ENCODE measurements around the gene PLGLB1. TPM values are rescaled to one million over a fixed set of nuclear protein-coding genes. Genes with fewer than 3 reads are reported as not detected.
"Not testable (repeated sequence)": the region's sequence is repeated elsewhere in the genome, so short reads cannot be mapped to it uniquely, and the experiment has no call there.

The PLGLB1 gene
- total RNA-seq (2014; rRNA removed; shearing (Covaris generic)), result 0.27 and 0.80 TPM in 2 replicates
- 0.82 and 1.6 TPM in 2 replicates for polyA plus RNA-seq (2016; fragmentation: Nextera tagmentation; extraction: Ambion mirVana)
- long read RNA-seq, result 0 reads

- H3K27me3 Mint-ChIP-seq (ENCODE audit: insufficient read depth, low read depth, poor library complexity); H3K36me3 ChIP-seq (ENCODE audit: insufficient read depth); H3K36me3 Mint-ChIP-seq (ENCODE audit: low read depth); H2AFZ ChIP-seq; H3K27me3 ChIP-seq (ENCODE audit: insufficient read depth); H3K4me3 Mint-ChIP-seq; H4K20me1 ChIP-seq (replicated peaks; ENCODE audit: insufficient read depth); H3K4me1 ChIP-seq (ENCODE audit: insufficient read depth); H3K27ac ChIP-seq (ENCODE audit: low read depth); H3F3A ChIP-seq (replicated peaks; ENCODE audit: low read depth); H3K9me3 Mint-ChIP-seq; ATAC-seq; H3K9me2 ChIP-seq (ENCODE audit: insufficient read depth); H3K79me2 ChIP-seq (replicated peaks; ENCODE audit: insufficient read depth); DNase-seq (ENCODE audit: low spot score); H3K4me1 Mint-ChIP-seq; H3K4me2 ChIP-seq; H3K4me3 ChIP-seq; H3K27ac Mint-ChIP-seq: not testable (repeated sequence)
Observed at GRCh38 chr2:87021744-87022143, at the start of gene PLGLB1. PLGLB1 (minus strand) TSS chr2:87021844; CDS start chr2:87021783, 61 bp downstream.

GRCh38 chr2:87064305-87064704, 42.7 kb upstream of the PLGLB1 start:
- not testable (repeated sequence) for H3K9me2 ChIP-seq (ENCODE audit: insufficient read depth); H3K27me3 Mint-ChIP-seq (ENCODE audit: insufficient read depth, low read depth, poor library complexity); DNase-seq (ENCODE audit: low spot score); H3K4me3 Mint-ChIP-seq; H3K4me3 ChIP-seq; H3F3A ChIP-seq (replicated peaks; ENCODE audit: low read depth); H3K4me2 ChIP-seq; H3K36me3 Mint-ChIP-seq (ENCODE audit: low read depth); H3K4me1 ChIP-seq (ENCODE audit: insufficient read depth); H3K36me3 ChIP-seq (ENCODE audit: insufficient read depth); H3K9me3 Mint-ChIP-seq; H3K27ac ChIP-seq (ENCODE audit: low read depth); H3K27ac Mint-ChIP-seq; H4K20me1 ChIP-seq (replicated peaks; ENCODE audit: insufficient read depth); H3K79me2 ChIP-seq (replicated peaks; ENCODE audit: insufficient read depth); H3K27me3 ChIP-seq (ENCODE audit: insufficient read depth); H2AFZ ChIP-seq; H3K4me1 Mint-ChIP-seq; ATAC-seq

- H3K4me1 ChIP-seq (ENCODE audit: insufficient read depth); ATAC-seq; H3K4me3 ChIP-seq; H3K36me3 Mint-ChIP-seq (ENCODE audit: low read depth); DNase-seq (ENCODE audit: low spot score); H3K4me1 Mint-ChIP-seq; H3K9me2 ChIP-seq (ENCODE audit: insufficient read depth); H3K27me3 ChIP-seq (ENCODE audit: insufficient read depth); H3K79me2 ChIP-seq (replicated peaks; ENCODE audit: insufficient read depth); H4K20me1 ChIP-seq (replicated peaks; ENCODE audit: insufficient read depth); H3K27ac Mint-ChIP-seq; H3K27ac ChIP-seq (ENCODE audit: low read depth); H3F3A ChIP-seq (replicated peaks; ENCODE audit: low read depth); H3K4me2 ChIP-seq; H3K4me3 Mint-ChIP-seq; H3K36me3 ChIP-seq (ENCODE audit: insufficient read depth); H3K27me3 Mint-ChIP-seq (ENCODE audit: insufficient read depth, low read depth, poor library complexity); H2AFZ ChIP-seq; H3K9me3 Mint-ChIP-seq: not testable (repeated sequence)
Observed at GRCh38 chr2:87063431-87063830, 41.8 kb upstream of the PLGLB1 start.

GRCh38 chr2:87061519-87061918, 39.9 kb upstream of the PLGLB1 start:
- H3K27ac Mint-ChIP-seq; H3K4me3 Mint-ChIP-seq; H3K4me1 ChIP-seq (ENCODE audit: insufficient read depth); H2AFZ ChIP-seq; H3K9me3 Mint-ChIP-seq; H3K36me3 ChIP-seq (ENCODE audit: insufficient read depth); H3K27ac ChIP-seq (ENCODE audit: low read depth); H3K36me3 Mint-ChIP-seq (ENCODE audit: low read depth); H3K4me1 Mint-ChIP-seq; H4K20me1 ChIP-seq (replicated peaks; ENCODE audit: insufficient read depth); H3K4me2 ChIP-seq; DNase-seq (ENCODE audit: low spot score); ATAC-seq; H3K9me2 ChIP-seq (ENCODE audit: insufficient read depth); H3K4me3 ChIP-seq; H3K27me3 ChIP-seq (ENCODE audit: insufficient read depth); H3K27me3 Mint-ChIP-seq (ENCODE audit: insufficient read depth, low read depth, poor library complexity); H3F3A ChIP-seq (replicated peaks; ENCODE audit: low read depth); H3K79me2 ChIP-seq (replicated peaks; ENCODE audit: insufficient read depth): not testable (repeated sequence)

GRCh38 chr2:87057606-87058005, 36.0 kb upstream of the PLGLB1 start:
- H4K20me1 ChIP-seq (replicated peaks; ENCODE audit: insufficient read depth); H3K36me3 ChIP-seq (ENCODE audit: insufficient read depth); H3K36me3 Mint-ChIP-seq (ENCODE audit: low read depth); H3K4me3 ChIP-seq; H3K4me1 Mint-ChIP-seq; H3K4me3 Mint-ChIP-seq; DNase-seq (ENCODE audit: low spot score); H3K27me3 Mint-ChIP-seq (ENCODE audit: insufficient read depth, low read depth, poor library complexity); ATAC-seq; H3K79me2 ChIP-seq (replicated peaks; ENCODE audit: insufficient read depth); H3K27ac ChIP-seq (ENCODE audit: low read depth); H3K9me3 Mint-ChIP-seq; H3K4me1 ChIP-seq (ENCODE audit: insufficient read depth); H2AFZ ChIP-seq; H3K27me3 ChIP-seq (ENCODE audit: insufficient read depth); H3K27ac Mint-ChIP-seq; H3K9me2 ChIP-seq (ENCODE audit: insufficient read depth); H3F3A ChIP-seq (replicated peaks; ENCODE audit: low read depth); H3K4me2 ChIP-seq: not testable (repeated sequence)

- peak; percentile 32; the same call in 2 of the 3 replicates for ATAC-seq
- H3K27ac ChIP-seq (ENCODE audit: low read depth); H3K27me3 Mint-ChIP-seq (ENCODE audit: insufficient read depth, low read depth, poor library complexity); H3K4me1 ChIP-seq (ENCODE audit: insufficient read depth); DNase-seq (ENCODE audit: low spot score); H2AFZ ChIP-seq; H4K20me1 ChIP-seq (replicated peaks; ENCODE audit: insufficient read depth); H3K4me3 ChIP-seq; H3K27ac Mint-ChIP-seq; H3K4me3 Mint-ChIP-seq; H3K9me3 Mint-ChIP-seq; H3F3A ChIP-seq (replicated peaks; ENCODE audit: low read depth); H3K4me2 ChIP-seq; H3K79me2 ChIP-seq (replicated peaks; ENCODE audit: insufficient read depth); H3K27me3 ChIP-seq (ENCODE audit: insufficient read depth); H3K9me2 ChIP-seq (ENCODE audit: insufficient read depth); H3K36me3 Mint-ChIP-seq (ENCODE audit: low read depth); H3K36me3 ChIP-seq (ENCODE audit: insufficient read depth); H3K4me1 Mint-ChIP-seq: not testable (repeated sequence)
Observed at GRCh38 chr2:87056843-87057242, 35.2 kb upstream of the PLGLB1 start.

- peak; percentile 65 for ATAC-seq
Observed at GRCh38 chr2:87056435-87056834, 34.8 kb upstream of the PLGLB1 start.

More at GRCh38 chr2:87056435-87056834, 34.8 kb upstream of the PLGLB1 start:
- H3K4me2 ChIP-seq; H3K27ac ChIP-seq (ENCODE audit: low read depth); H3K36me3 Mint-ChIP-seq (ENCODE audit: low read depth); H3K27ac Mint-ChIP-seq; H3K4me3 Mint-ChIP-seq; H3K4me3 ChIP-seq; H4K20me1 ChIP-seq (replicated peaks; ENCODE audit: insufficient read depth); H3K9me2 ChIP-seq (ENCODE audit: insufficient read depth); H2AFZ ChIP-seq; H3K27me3 ChIP-seq (ENCODE audit: insufficient read depth); H3K4me1 ChIP-seq (ENCODE audit: insufficient read depth); H3K9me3 Mint-ChIP-seq; H3F3A ChIP-seq (replicated peaks; ENCODE audit: low read depth); DNase-seq (ENCODE audit: low spot score); H3K4me1 Mint-ChIP-seq; H3K27me3 Mint-ChIP-seq (ENCODE audit: insufficient read depth, low read depth, poor library complexity); H3K79me2 ChIP-seq (replicated peaks; ENCODE audit: insufficient read depth); H3K36me3 ChIP-seq (ENCODE audit: insufficient read depth): not testable (repeated sequence)

Measured in GM23338 (cell line).